HG03520 (cell line): ENCODE measurements around the gene AFTPH.

Source experiments
- ATAC-seq: cut with Tn5 transposase; IDR thresholded peaks from one replicate; pipeline ENCODE4 v1.9.1; 2021; ENCODE audit warnings: mild to moderate bottlenecking, moderate library complexity; ENCODE audit not compliant: unreplicated experiment

AFTPH gene

GRCh38 chr2:64627860-64628841 lies 104.0 kb downstream of the AFTPH start:
- no peak for ATAC-seq

- no peak for ATAC-seq
These were observed 105.2 kb downstream of the AFTPH start for GRCh38 chr2:64629329-64629781.

- ATAC-seq, result no peak
These were observed 105.7 kb downstream of the AFTPH start for GRCh38 chr2:64629875-64630274.

- no peak for ATAC-seq
These were observed 106.6 kb downstream of the AFTPH start for GRCh38 chr2:64630752-64631151.

- ATAC-seq, result no peak
These were observed 107.6 kb downstream of the AFTPH start for GRCh38 chr2:64631771-64632170.

- ATAC-seq, result no peak
These were observed 109.0 kb downstream of the AFTPH start for GRCh38 chr2:64632835-64633819.

GRCh38 chr2:64634345-64635267 lies 110.5 kb downstream of the AFTPH start:
- ATAC-seq, result no peak

- ATAC-seq, result peak; percentile 56
These were observed 112.1 kb downstream of the AFTPH start for GRCh38 chr2:64635976-64636911.

- ATAC-seq, result peak; percentile 45
These were observed 113.0 kb downstream of the AFTPH start for GRCh38 chr2:64637000-64637635.

GRCh38 chr2:64637931-64638330 lies 113.8 kb downstream of the AFTPH start:
- ATAC-seq, result no peak

- no peak for ATAC-seq
These were observed 114.5 kb downstream of the AFTPH start for GRCh38 chr2:64638502-64639120.

- no peak for ATAC-seq
These were observed 115.6 kb downstream of the AFTPH start for GRCh38 chr2:64639691-64640090.

GRCh38 chr2:64640153-64641044 lies 116.3 kb downstream of the AFTPH start:
- ATAC-seq, result no peak

- ATAC-seq, result no peak
These were observed 117.5 kb downstream of the AFTPH start for GRCh38 chr2:64641599-64641998.
